ENCODE data around the gene CDH4.

The CDH4 gene

DNA sequence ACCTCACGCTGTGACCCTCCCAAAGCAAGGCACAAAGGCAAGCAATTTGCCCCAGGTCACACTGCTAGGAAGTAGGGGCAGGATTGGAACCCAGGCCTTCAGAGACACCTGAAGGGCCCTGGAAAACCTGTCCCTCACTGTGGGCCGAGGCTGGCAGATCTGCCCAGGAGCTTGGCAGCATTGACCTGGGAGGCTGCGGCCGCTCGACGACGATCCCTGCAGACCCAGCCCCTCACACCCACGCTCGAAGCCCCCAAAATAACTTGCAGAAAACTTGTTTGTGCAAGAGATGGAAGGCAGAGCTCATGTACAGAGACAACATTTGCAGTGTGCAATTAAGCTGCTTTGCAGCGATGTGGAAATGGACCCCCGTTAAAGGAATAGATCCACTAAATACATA, 562.2 kb downstream of the CDH4 start:
- Histone ChIP-seq H4K20me1 (ENCODE audit: insufficient read depth, low read length) (0 out of 2 replicates have a peak, but pooled peaks cover 3% of the 10 kb centered on the region), H3K4me2 (ENCODE audit: insufficient read depth, low read length) (no peak overlapping the region), H3K4me1 (ENCODE audit: insufficient read depth, low read length) (no peaks in the 10 kb centered on the region), H3K36me3 (ENCODE audit: insufficient read depth, low read length) (no peaks in the 10 kb centered on the region), H3K27me3 (ENCODE audit: insufficient read depth, low read length, poor library complexity) (peaks cover 23% of the 10 kb centered on the region), H2AFZ (ENCODE audit: low read depth, low read length) (no peak overlapping the region), H3K9me3 (ENCODE audit: insufficient read depth, low read length, severe bottlenecking) (no peaks in the 10 kb centered on the region), H3K79me2 (ENCODE audit: insufficient read depth, low read length) (no peaks in the 10 kb centered on the region), H3K4me3 (ENCODE audit: low read depth in 1 of 2, low read length in 2 of 2) (no peak overlapping the region), H3K9ac (ENCODE audit: low read depth, low read length) (no peak overlapping the region), H3K27ac (ENCODE audit: low read length) (no peak overlapping the region)
- DNase-seq: no peak
- TF ChIP-seq EZH2 (IDR thresholded peaks at IDR 0.05; ENCODE audit: borderline replicate concordance, low read depth, low read length, severe bottlenecking): no peak
- TF ChIP-seq CTCF (IDR thresholded peaks at IDR 0.05; ENCODE audit: borderline replicate concordance, extremely low read depth, low read length, poor library complexity, severe bottlenecking): no peak
- no peak for ATAC-seq (ENCODE audit: insufficient read depth, low read depth)

DNA sequence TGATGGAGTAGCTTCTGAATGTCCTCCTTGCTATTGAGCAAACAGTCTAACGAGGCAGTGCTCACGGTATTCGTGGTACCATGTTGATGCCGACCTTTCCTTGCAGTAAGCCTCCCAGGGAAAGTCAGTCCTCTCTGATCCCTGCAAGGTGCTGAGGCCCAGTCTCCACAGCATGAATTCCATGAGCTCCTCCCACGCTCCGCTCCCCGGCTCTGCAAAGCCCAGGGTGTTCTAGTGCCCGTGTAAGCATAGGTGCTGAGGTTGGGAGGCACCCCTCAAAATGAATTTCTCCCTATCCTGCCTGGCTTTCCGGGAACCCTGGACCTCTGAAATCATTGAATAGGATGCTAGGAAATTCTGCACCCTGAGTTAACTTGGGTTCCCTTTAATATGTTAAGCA, 562.7 kb downstream of the CDH4 start:
- no peaks in the 10 kb centered on the region for H3K9me3 ChIP-seq (ENCODE audit: insufficient read depth, low read length, severe bottlenecking)
- H3K27ac ChIP-seq (ENCODE audit: low read length): no peak overlapping the region
- TF ChIP-seq CTCF (IDR thresholded peaks at IDR 0.05; ENCODE audit: borderline replicate concordance, extremely low read depth, low read length, poor library complexity, severe bottlenecking): no peak
- TF ChIP-seq EZH2 (IDR thresholded peaks at IDR 0.05; ENCODE audit: borderline replicate concordance, low read depth, low read length, severe bottlenecking): no peak
- ATAC-seq (ENCODE audit: insufficient read depth, low read depth) (no peak), DNase-seq (no peak)
- H3K27me3 ChIP-seq (ENCODE audit: insufficient read depth, low read length, poor library complexity): peaks cover 23% of the 10 kb centered on the region
- H3K9ac ChIP-seq (ENCODE audit: low read depth, low read length): no peak overlapping the region
- no peak overlapping the region for H2AFZ ChIP-seq (ENCODE audit: low read depth, low read length)
- no peaks in the 10 kb centered on the region for H3K4me1 ChIP-seq (ENCODE audit: insufficient read depth, low read length)
- H3K79me2 ChIP-seq (ENCODE audit: insufficient read depth, low read length): no peaks in the 10 kb centered on the region
- 0 out of 2 replicates have a peak, but pooled peaks cover 3% of the 10 kb centered on the region for H4K20me1 ChIP-seq (ENCODE audit: insufficient read depth, low read length)
- H3K4me3 ChIP-seq (ENCODE audit: low read depth in 1 of 2, low read length in 2 of 2): no peak overlapping the region
- H3K36me3 ChIP-seq (ENCODE audit: insufficient read depth, low read length): no peaks in the 10 kb centered on the region
- no peak overlapping the region for H3K4me2 ChIP-seq (ENCODE audit: insufficient read depth, low read length)

- TF ChIP-seq EZH2 (IDR thresholded peaks at IDR 0.05; ENCODE audit: borderline replicate concordance, low read depth, low read length, severe bottlenecking) (no peak), CTCF (IDR thresholded peaks at IDR 0.05; ENCODE audit: borderline replicate concordance, extremely low read depth, low read length, poor library complexity, severe bottlenecking) (no peak)
- Histone ChIP-seq H3K27me3 (ENCODE audit: insufficient read depth, low read length, poor library complexity) (peaks cover 23% of the 10 kb centered on the region), H3K4me1 (ENCODE audit: insufficient read depth, low read length) (no peaks in the 10 kb centered on the region), H3K9ac (ENCODE audit: low read depth, low read length) (no peak overlapping the region), H3K4me3 (ENCODE audit: low read depth in 1 of 2, low read length in 2 of 2) (no peak overlapping the region), H3K27ac (ENCODE audit: low read length) (no peak overlapping the region), H3K36me3 (ENCODE audit: insufficient read depth, low read length) (no peaks in the 10 kb centered on the region), H3K4me2 (ENCODE audit: insufficient read depth, low read length) (no peak overlapping the region), H3K79me2 (ENCODE audit: insufficient read depth, low read length) (no peaks in the 10 kb centered on the region), H3K9me3 (ENCODE audit: insufficient read depth, low read length, severe bottlenecking) (no peaks in the 10 kb centered on the region), H2AFZ (ENCODE audit: low read depth, low read length) (no peak overlapping the region), H4K20me1 (ENCODE audit: insufficient read depth, low read length) (peaks cover 7% of the 10 kb centered on the region; the same call in 1 of the 2 replicates)
- ATAC-seq (ENCODE audit: insufficient read depth, low read depth): no peak
- no peak for DNase-seq
These were observed 563.1 kb downstream of the CDH4 start for GRCh38 chr20:61815176-61815575.

GRCh38 chr20:61815678-61816077, 563.6 kb downstream of the CDH4 start:
- Histone ChIP-seq H2AFZ (ENCODE audit: low read depth, low read length) (no peak overlapping the region), H3K79me2 (ENCODE audit: insufficient read depth, low read length) (no peaks in the 10 kb centered on the region), H3K4me1 (ENCODE audit: insufficient read depth, low read length) (no peaks in the 10 kb centered on the region), H3K9me3 (ENCODE audit: insufficient read depth, low read length, severe bottlenecking) (no peaks in the 10 kb centered on the region), H3K4me2 (ENCODE audit: insufficient read depth, low read length) (no peak overlapping the region), H3K36me3 (ENCODE audit: insufficient read depth, low read length) (no peaks in the 10 kb centered on the region), H3K4me3 (ENCODE audit: low read depth in 1 of 2, low read length in 2 of 2) (no peak overlapping the region), H3K9ac (ENCODE audit: low read depth, low read length) (no peak overlapping the region), H3K27me3 (ENCODE audit: insufficient read depth, low read length, poor library complexity) (peaks cover 23% of the 10 kb centered on the region), H4K20me1 (ENCODE audit: insufficient read depth, low read length) (peaks cover 5% of the 10 kb centered on the region; the same call in 1 of the 2 replicates), H3K27ac (ENCODE audit: low read length) (no peak overlapping the region)
- TF ChIP-seq CTCF (IDR thresholded peaks at IDR 0.05; ENCODE audit: borderline replicate concordance, extremely low read depth, low read length, poor library complexity, severe bottlenecking) (no peak), EZH2 (IDR thresholded peaks at IDR 0.05; ENCODE audit: borderline replicate concordance, low read depth, low read length, severe bottlenecking) (no peak)
- no peak for DNase-seq
- no peak for ATAC-seq (ENCODE audit: insufficient read depth, low read depth)
